Ishikawa (cell line): Measurements from ENCODE around the gene GRIP2.

Experiments used
- CEBPB ChIP-seq: IDR thresholded peaks from 2 replicates; pipeline ENCODE4 v1.6.1; 2012
- CREB1 ChIP-seq: IDR thresholded peaks from 2 replicates; pipeline ENCODE4 v1.6.1; 2012; ENCODE audit warnings: low read depth
- EGR1 ChIP-seq: IDR thresholded peaks from 2 replicates; pipeline ENCODE4 v1.6.1; 2012
- EP300 ChIP-seq: IDR thresholded peaks from 2 replicates; pipeline ENCODE4 v1.6.1; 2012; ENCODE audit warnings: borderline replicate concordance
- FOXM1 ChIP-seq: IDR thresholded peaks from 2 replicates; pipeline ENCODE4 v1.6.1; 2012; ENCODE audit warnings: low read depth, borderline replicate concordance
- MAX ChIP-seq: IDR thresholded peaks from 2 replicates; pipeline ENCODE4 v1.6.1; 2012
- NFIC ChIP-seq: IDR thresholded peaks from 2 replicates; pipeline ENCODE4 v1.6.1; 2012
- RAD21 ChIP-seq: IDR thresholded peaks from 2 replicates; pipeline ENCODE4 v1.6.1; 2012; ENCODE audit warnings: low read depth
- REST ChIP-seq: IDR thresholded peaks from 2 replicates; pipeline ENCODE4 v1.6.1; 2012; ENCODE audit warnings: low read depth, mild to moderate bottlenecking
- TAF1 ChIP-seq: IDR thresholded peaks from 2 replicates; pipeline ENCODE4 v1.6.1; 2012; ENCODE audit warnings: low read depth, mild to moderate bottlenecking
- TCF12 ChIP-seq: IDR thresholded peaks from 2 replicates; pipeline ENCODE4 v1.6.1; 2012; ENCODE audit warnings: low read depth
- TEAD4 ChIP-seq: IDR thresholded peaks from 2 replicates; pipeline ENCODE4 v1.6.1; 2012
- USF1 ChIP-seq: IDR thresholded peaks from 2 replicates; pipeline ENCODE4 v1.6.1; 2012
- YY1 ChIP-seq: IDR thresholded peaks from 2 replicates; pipeline ENCODE4 v1.6.1; 2012; ENCODE audit warnings: low read depth
- ZBTB7A ChIP-seq: IDR thresholded peaks from 2 replicates; pipeline ENCODE4 v1.6.1; 2012; ENCODE audit warnings: low read depth

The GRIP2 gene

GRCh38 chr3:14512281-14512941, 27.7 kb downstream of the GRIP2 start:
- TF ChIP-seq NFIC (no peak), TAF1 (no peak), TCF12 (no peak), ZBTB7A (no peak), REST (no peak), USF1 (no peak), TEAD4 (no peak), MAX (no peak), RAD21 (no peak), FOXM1 (no peak), YY1 (no peak), EP300 (no peak), CREB1 (no peak)

- TF ChIP-seq EGR1 (no peak), MAX (no peak), TEAD4 (no peak), CEBPB (no peak), REST (no peak), NFIC (no peak), TCF12 (no peak), ZBTB7A (no peak), RAD21 (no peak), EP300 (no peak), FOXM1 (no peak)
Observed at GRCh38 chr3:14511623-14512280, 28.4 kb downstream of the GRIP2 start.

GRCh38 chr3:14510838-14511622, 29.1 kb downstream of the GRIP2 start:
- TF ChIP-seq NFIC (no peak), TCF12 (no peak), MAX (no peak), EGR1 (no peak), CEBPB (no peak), FOXM1 (no peak), EP300 (no peak), TEAD4 (no peak), CREB1 (no peak), YY1 (no peak), REST (no peak), TAF1 (no peak), USF1 (no peak), ZBTB7A (no peak), RAD21 (no peak)

GRCh38 chr3:14509796-14510100, 30.4 kb downstream of the GRIP2 start:
- TF ChIP-seq TAF1, result no peak
- no peak for TF ChIP-seq NFIC
- no peak for TF ChIP-seq EP300
- TF ChIP-seq TEAD4, result no peak
- no peak for TF ChIP-seq CEBPB
- TF ChIP-seq TCF12, result no peak
- TF ChIP-seq ZBTB7A, result no peak
- TF ChIP-seq FOXM1, result no peak
- TF ChIP-seq EGR1, result no peak
- TF ChIP-seq REST, result no peak
- TF ChIP-seq USF1, result no peak
- TF ChIP-seq RAD21, result no peak
- TF ChIP-seq YY1, result no peak
- TF ChIP-seq MAX, result no peak
- no peak for TF ChIP-seq CREB1
